GM21737 (cell line): ENCODE data around the gene FBLN2.

Source experiments
- ATAC-seq: cut with Tn5 transposase; IDR thresholded peaks from one replicate; pipeline ENCODE4 v1.9.1; 2021; ENCODE audit warnings: mild to moderate bottlenecking, moderate library complexity; ENCODE audit not compliant: unreplicated experiment

FBLN2 gene

GRCh38 chr3:13682331-13683013, 133.5 kb downstream of the FBLN2 start:
- no peak for ATAC-seq

- no peak for ATAC-seq
Observed at GRCh38 chr3:13683288-13683687, 134.4 kb downstream of the FBLN2 start.

GRCh38 chr3:13683772-13684171, 134.8 kb downstream of the FBLN2 start:
- no peak for ATAC-seq

DNA sequence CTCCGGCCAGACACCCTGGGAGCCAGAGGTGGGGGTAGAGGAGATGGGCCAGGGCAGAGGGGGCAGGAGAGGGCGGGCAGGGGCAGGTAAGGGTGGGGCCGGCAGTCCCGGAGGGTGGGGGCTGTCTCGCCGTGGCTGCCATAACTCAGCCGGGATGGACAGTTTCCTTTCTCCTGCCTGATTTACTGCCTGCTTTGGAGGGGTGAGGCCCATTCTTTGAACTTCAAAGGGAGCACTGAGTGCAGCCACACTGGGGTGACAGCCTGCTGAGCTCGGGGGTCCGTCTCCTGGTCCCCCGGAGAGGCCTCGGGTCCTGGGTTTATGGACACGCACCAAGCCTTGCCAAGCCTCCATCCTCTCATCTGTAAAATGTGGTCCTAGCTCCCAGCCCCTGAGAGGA, 135.4 kb downstream of the FBLN2 start:
- no peak for ATAC-seq

- no peak for ATAC-seq
Observed at GRCh38 chr3:13684854-13685253, 135.9 kb downstream of the FBLN2 start.

GRCh38 chr3:13685721-13686120, 136.8 kb downstream of the FBLN2 start:
- ATAC-seq, result no peak

DNA sequence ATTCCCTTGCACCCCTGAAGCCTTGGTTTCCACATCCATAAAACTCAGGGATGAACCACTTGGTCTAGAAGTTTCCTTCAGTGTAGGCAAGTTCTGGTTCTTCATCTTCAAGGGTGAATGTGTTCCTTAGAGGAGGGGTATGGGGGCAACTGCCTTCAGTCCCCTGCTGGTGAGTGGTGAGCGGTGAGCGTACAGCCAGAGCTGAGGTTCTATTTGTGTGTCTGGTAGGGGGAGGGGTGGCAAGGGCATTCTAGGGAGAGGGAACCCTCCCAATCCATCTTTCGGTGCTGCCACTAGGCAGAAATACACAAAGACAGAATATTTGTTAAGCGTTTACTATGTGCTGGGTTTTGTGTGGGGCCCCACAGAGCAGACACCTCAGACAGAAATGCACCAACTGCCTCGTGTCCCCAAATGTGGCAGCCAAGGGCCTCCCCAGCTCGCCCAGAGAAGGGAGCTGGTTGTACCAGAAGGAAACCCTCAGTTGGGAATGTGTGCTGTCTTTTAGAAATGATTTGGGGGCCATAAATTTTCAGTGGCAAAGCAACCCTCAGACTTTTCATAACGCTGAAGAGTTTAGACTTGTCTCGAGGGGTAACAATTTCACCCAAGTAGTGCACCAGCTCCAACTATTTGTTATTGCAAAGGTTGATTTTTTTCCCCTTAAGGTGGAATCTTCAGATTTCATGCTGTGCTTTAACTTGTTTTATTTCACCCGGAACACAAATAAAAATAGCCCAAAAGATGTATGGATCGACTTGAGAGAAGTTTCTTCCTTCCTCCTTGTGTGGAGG, 137.6 kb downstream of the FBLN2 start:
- ATAC-seq, result no peak

GRCh38 chr3:13687517-13687943, 138.6 kb downstream of the FBLN2 start:
- no peak for ATAC-seq
